Nucleus accumbens (tissue), 56 donors: ENCODE measurements around the gene SPAM1.
A peak's percentile ranks its signal among the peaks of the same experiment; 100 is the strongest.
"Not testable (repeated sequence)": the region's sequence is repeated elsewhere in the genome, so short reads cannot be mapped to it uniquely, and the experiment has no call there.

Experiments
- DNase-seq, 56 donors: peaks; one replicate each; lab custom pipeline; 2025; lab: John Stamatoyannopoulos, UW

The SPAM1 gene

DNA sequence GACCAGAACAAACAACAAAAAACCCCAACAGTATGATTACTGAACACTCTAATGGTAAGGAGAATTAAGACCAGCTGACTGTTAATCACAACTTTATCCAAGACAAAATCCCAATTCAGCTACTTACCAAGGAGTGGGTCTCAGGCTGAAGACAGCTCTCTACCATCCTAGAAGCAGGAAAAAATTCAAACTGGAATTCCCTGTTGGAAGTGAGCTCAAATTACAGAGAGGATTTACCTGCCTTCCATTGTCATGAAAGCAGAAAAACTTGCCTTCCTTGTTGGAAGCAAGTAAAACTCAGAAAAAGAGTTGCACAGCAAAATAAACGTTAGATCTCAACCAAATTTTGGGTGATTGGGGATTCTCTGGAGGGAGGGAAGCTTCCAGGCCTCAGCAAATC lies 20.9 kb downstream of the SPAM1 start:
- no peak for DNase-seq

DNA sequence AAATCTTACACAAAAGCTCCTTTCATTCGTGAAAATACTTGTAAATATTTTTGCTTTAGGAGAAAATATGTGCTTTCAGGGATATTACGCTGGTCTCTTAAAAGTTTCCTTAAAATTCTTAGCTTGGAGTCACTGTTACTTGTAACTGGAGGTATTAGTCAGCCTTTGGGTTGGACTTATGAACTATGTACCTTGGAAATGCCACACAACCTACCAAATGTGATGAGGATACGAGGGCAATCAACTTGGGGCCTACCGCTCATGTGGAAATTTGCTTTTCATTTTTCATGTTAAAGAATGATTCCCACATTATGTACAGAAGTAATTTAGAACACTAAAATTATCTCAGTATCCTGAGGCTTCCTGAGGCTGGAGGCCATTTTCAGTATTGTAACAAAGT lies 23.1 kb downstream of the SPAM1 start:
- DNase-seq = no peak

DNA sequence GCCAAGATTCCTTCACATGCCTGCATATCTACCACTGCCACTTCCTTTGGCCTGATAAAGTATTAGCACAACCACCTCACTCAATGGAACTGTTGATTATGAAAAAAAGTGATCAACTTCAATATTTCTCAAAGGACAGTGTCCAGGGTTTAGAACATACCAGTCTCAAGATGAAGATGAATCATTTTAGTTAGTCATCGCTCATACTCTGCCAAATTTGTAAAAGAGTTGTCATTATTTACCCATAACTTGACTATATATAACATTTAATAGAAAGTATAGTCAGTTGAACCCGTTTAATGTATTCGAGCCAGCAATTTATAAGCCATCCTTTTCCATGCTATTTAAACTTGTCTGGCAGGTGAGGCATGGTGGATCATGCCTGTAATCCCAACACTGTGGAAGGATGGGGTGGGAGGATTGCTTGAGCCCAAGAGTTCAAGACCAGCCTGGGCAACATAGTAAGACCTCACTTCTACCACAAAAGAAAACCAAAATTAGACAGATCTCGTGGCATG lies 33.2 kb downstream of the SPAM1 start:
- DNase-seq = no peak

GRCh38 chr7:123961771-123962170 lies 36.7 kb downstream of the SPAM1 start:
- DNase-seq = peak in 2 of 56 donors; percentile 4 to 14

- peak in 10 of 56 donors; percentile 0 to 36 (median 7) for DNase-seq
These were observed 41.9 kb downstream of the SPAM1 start for GRCh38 chr7:123966936-123967335.

GRCh38 chr7:123972045-123972444 lies 47.0 kb downstream of the SPAM1 start:
- no peak for DNase-seq

GRCh38 chr7:123972831-123973230 lies 47.8 kb downstream of the SPAM1 start:
- no peak for DNase-seq

- no peak for DNase-seq
These were observed 49.4 kb downstream of the SPAM1 start for GRCh38 chr7:123974326-123974908.

GRCh38 chr7:123975084-123975483 lies 50.0 kb downstream of the SPAM1 start:
- no peak for DNase-seq

- DNase-seq = no peak
These were observed 52.0 kb downstream of the SPAM1 start for GRCh38 chr7:123977081-123977480.

DNA sequence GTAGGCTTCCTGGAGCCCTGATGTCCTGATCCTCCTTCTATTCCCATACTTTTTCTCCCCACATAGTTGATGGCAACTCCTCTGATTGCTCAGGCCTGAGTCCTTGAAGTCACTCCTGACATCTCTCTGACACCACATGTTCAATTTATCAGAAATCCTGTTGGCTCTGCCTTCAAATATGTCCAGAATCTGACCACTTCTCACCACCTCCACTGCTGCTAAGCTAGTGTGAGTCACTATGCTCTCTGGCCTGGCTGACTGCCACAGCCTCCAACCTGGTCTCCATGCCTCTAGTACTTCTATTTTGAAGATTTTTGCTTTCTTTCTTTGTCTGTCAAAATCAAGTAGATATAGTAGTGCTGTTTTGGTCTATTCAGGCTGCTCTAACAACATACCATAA lies 54.8 kb downstream of the SPAM1 start:
- DNase-seq = no peak

GRCh38 chr7:123987445-123987844 lies 62.4 kb downstream of the SPAM1 start:
- no peak for DNase-seq

- DNase-seq = no peak
These were observed 68.0 kb downstream of the SPAM1 start for GRCh38 chr7:123992913-123993518.

DNA sequence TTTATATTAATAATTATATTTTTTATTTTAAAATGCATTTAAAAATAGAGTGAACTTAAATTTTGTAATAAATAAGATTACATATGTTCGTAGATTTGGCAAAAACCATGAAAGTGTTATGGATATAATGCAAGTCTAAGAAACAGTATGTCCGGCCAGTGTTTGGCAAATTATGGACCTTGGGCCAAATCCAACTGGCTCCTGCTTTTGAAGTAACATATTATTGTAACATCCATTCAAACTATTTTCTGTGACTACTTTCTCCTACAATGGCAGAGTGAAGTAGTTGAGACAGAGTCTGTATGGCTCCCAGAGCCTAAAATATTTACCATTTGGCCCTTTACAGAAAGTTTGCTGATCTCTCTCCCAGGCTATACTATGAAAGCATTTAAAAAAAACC lies 69.0 kb downstream of the SPAM1 start:
- DNase-seq = peak in 2 of 56 donors; percentile 0 to 4

- DNase-seq = peak in 7 of 56 donors; percentile 3 to 30 (median 11)
These were observed 69.4 kb downstream of the SPAM1 start for GRCh38 chr7:123994449-123994848.

DNA sequence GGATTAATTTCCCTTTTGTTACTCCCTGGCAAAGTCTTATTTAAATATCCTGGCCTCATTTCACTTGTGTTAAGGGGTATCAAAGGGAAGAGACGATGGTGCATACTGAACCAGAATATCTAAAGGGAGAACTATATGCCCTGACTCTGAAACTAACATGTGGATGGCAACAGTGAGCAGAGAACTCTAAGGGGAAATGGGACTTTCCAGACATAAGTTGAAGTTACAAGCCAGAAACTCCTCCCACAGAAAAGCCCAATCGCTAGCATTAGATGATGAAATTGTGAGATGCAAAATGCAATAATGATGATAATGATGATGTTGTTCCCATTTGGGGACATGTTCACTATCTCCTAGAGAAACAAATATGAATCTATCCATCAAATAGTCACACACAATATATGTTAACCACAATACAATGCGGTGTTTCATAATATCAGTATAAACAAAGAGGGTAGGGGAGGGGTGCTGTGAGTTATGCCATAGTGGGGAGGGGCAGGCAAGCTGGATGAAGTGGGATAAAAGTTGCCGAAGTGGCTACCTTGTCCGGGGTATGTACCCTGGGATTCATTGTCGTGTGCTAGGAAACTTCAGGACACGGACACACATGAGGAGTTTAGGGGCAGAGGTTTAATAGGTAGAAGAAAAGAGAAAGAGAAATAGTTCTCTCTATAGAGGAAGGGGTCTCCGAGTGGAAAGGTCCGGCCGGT lies 70.7 kb downstream of the SPAM1 start:
- no peak for DNase-seq

DNA sequence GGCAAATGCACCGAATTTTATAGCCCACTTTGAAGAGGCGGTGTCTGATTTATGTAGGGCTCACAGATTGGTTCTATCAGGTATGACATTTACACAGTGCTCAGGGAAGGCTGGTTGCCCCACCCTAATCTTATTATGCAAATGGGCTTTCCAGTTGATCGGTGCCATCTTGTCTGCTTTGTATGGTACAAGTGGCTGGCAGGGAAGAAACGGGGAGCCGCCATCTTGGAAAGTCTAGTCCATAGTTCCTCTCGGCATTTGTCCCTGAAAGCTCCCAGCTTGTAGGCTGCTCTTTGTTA lies 71.2 kb downstream of the SPAM1 start:
- no peak for DNase-seq

GRCh38 chr7:123998921-123999320 lies 73.9 kb downstream of the SPAM1 start:
- DNase-seq = no peak

DNA sequence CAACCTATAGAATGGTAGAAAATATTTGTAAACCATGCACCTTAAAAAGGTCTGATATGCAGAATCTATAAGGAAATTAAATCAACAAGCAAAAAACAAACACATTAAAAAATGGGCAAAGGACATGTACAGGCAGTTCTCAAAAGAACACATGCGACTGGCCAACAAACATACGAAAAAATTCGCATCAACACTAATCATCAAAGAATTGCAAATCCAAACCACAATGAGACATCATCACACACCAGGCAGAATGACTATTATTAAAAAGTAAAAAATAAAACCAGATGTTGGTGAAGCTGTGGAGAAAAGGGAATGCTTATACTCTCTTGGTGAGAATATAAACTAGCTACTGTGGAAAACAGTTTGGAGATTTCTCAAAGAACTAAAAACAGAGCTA lies 74.7 kb downstream of the SPAM1 start:
- no peak for DNase-seq

GRCh38 chr7:124008296-124008695 lies 83.3 kb downstream of the SPAM1 start:
- DNase-seq = not testable (repeated sequence)

DNA sequence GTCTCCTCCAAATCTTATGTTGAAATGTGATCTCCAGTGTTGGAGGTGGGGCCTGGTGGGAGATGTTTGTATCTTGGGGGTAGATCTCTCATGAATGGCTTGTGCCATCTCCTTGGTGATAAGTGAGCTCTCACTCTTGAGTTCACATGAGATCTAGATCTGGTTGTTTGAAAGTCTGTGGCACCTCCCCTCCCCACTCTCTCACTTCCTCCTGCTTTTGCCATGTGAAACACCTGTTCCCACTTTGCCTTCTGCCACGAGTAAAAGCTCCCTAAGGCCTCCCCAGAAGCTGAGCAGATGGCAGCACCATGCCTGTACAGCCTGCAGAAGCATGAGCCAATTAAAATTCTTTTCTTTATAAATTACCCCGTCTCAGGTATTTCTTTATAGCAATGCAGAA lies 84.3 kb downstream of the SPAM1 start:
- DNase-seq = no peak
